ENCODE data around the gene MGMT.

DNA sequence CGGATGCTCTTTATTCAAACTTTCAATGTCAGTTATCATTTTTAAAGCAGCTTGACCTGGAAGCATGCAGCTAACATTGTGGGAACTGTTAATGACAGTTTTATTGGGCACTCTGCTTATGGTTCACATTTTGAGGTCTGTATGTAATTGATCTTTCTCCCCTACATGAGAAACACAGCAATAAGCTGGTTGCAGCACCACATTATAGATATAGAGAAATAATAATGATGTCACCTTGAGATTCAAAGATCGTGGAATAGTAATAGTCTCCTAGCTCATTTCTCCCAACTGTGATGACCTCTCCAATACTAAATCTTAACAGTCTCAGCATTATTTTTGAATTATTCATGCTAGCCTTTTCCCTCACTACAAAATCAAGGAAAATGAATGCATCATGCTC is 22.7 kb upstream of the MGMT start:
- TF ChIP-seq CTCF (IDR thresholded peaks at IDR 0.05) (no peak), ZFX (IDR thresholded peaks at IDR 0.05; ENCODE audit: borderline replicate concordance) (no peak)

Data from 22Rv1 (cell line).